GM19468 (cell line): ENCODE data around the gene SLC9A9.

Source experiments
- ATAC-seq: cut with Tn5 transposase; IDR thresholded peaks from one replicate; pipeline ENCODE4 v1.9.1; 2021; ENCODE audit warnings: mild to moderate bottlenecking, moderate library complexity, moderate number of reproducible peaks; ENCODE audit not compliant: unreplicated experiment; ENCODE audit errors: extremely low read depth

The SLC9A9 gene

DNA sequence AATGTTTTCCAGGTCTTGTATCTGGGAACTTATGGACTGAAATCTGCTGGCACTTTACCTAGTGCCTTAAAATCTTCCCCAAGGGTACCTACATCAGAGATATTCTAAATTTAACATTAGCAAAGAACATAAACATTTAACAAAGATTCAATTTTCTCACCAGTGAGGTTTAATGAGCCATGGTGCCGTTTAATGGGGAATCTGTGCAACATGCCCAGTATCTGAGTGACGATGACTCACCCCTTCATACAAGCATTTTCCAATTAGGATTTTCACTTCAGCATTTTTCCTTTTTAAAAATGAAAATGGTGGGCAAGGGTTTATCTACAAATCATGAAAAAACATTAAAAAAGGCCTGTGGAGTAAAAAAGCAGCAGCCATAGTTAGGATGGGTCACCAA is 189.4 kb downstream of the SLC9A9 start:
- no peak for ATAC-seq

DNA sequence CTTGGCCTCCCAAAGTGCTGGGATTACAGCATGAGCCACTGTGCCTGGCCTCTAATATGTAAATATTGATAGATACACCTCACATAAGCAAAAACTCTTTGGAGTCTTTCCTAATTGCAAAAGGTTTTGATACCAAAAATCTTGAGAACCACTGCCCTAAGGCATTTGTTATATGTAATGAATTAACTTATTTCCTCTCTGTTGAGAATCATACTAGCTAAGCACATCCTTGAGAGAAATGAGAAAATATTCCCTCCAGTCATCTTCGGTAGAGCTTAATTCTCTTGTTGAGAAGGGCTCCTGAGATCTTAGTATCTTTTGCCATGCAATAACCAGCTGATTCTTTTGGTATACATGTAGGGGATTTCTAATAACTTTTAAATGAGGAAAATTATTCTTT is 190.2 kb downstream of the SLC9A9 start:
- ATAC-seq = no peak

GRCh38 chr3:143657391-143657790 is 190.9 kb downstream of the SLC9A9 start:
- no peak for ATAC-seq

DNA sequence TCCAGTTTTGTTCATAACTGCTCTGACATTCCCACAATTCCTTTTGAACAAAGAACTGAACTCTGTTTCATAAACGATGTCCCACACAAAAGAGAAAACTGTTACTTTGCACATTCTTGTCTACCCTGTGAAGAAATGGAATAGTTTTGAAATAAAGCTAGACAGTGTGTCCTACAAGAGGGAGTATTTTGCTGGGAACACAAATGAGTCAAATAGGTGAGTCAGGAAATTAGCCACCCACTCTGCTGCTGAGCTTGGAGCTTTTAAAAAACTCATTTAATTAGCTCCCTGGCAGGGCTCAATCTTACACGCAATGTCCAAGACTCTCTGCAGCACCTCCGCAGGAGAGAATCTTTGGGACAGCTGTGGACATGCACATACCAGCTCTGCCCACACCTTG is 193.4 kb downstream of the SLC9A9 start:
- no peak for ATAC-seq

DNA sequence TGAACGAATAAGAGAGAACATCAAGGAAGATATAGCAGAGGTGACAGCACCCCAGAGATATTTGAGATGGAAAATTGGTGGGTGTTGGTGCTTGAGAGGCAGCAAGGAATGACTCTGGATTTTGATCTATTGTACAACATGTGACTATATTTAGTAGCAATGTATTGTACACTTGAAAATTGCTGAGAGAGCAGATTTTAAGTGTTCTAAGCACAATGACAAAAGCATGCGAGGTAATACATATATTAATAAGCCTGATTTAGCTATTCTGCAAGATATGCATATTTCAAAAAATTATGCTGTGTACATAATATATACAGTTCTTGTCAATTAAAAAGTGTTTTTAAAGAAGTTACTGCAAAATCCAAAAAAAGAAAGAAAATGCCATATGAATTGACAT is 194.3 kb downstream of the SLC9A9 start:
- no peak for ATAC-seq

DNA sequence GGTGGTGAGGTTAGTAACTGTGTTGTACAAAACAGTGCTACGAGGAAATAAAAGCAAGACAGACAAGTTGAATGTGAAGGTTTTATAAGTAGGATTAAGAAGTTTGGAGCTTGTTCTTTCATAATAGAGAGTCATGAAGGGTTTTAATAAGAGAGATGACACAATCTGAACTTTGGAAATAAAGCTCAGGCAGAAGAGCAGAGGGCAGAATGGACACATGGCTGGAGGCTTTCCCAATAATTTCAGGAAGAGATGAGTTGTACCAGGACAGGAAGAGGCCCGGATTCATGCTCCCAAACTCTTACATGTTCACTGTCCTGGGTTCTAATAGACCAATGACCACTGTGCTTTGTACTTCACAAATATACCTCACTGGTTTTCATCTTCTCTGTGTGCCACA is 194.8 kb downstream of the SLC9A9 start:
- no peak for ATAC-seq

DNA sequence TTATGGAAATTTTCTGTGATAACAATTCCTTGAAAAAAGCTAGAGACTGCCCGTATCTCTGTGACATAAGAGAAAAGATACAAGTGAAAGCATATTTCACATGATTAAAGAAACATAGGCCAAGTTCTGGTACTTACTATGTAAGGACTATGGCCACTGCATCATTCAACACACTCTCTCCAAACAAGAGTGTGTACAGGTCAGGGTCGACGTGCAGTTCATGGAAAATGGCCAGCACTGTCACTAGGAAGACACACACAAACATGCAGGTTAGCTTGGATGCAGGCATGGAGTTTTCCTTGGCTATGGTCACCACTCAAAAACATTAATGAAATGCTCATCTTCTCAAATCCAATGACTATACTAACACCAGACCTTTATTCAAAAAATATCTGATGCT is 196.2 kb downstream of the SLC9A9 start:
- no peak for ATAC-seq

DNA sequence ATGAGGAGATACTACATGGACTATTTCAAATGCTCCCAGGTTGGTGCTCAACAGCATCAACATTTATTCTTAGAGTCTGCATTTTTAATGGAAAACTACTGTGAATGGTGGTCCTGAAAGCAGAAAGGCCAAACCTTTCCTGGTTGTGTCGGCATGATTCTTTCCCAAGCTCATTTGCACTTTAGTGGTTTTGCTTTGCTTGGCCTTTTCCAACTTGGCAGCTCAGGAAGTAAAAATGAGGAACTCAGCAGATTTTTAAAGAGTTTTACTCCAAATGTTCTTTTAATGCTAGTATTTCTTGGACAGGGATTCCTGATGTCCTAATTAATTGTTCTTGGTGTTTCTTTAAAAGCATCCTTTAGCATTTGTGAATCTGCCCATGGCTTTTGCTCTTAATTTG is 197.4 kb downstream of the SLC9A9 start:
- ATAC-seq = no peak

DNA sequence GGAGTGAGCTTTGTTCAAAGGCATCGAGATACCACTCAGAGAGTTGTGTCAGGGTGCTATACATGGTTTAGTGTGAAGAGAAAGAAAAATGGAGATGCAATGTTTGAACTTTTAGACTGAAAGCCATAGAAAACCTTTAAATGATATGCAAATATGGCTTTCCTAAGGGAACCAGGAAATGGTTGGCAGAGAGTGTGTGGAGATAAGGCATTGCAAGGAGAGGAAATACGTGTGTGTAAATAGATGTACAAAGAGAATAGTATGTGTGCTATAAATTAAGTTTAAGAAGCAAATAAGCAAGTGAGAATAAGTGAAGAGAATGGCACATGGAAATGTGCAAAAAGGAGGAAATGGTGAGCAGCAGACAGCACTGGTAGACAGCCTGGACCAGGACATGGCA is 198.1 kb downstream of the SLC9A9 start:
- ATAC-seq = no peak

DNA sequence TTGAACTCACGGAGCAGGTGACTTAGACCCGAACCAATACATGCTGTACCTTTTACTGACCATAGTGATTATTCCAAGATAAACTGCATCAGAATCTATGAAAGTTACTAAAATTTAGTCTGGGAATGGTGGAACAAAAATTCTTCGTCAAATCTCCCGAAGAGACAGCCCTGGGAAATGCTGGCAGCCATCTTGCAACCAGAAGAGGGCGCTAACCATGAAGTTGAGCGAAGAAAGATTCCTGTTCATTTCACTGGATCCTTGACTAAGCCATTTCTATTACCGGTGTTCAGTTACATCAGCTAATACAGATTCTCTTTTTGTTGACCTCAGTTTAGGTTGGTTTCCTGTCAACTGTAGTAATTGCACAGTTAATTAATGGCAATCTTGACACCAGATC is 199.6 kb downstream of the SLC9A9 start:
- ATAC-seq = no peak

DNA sequence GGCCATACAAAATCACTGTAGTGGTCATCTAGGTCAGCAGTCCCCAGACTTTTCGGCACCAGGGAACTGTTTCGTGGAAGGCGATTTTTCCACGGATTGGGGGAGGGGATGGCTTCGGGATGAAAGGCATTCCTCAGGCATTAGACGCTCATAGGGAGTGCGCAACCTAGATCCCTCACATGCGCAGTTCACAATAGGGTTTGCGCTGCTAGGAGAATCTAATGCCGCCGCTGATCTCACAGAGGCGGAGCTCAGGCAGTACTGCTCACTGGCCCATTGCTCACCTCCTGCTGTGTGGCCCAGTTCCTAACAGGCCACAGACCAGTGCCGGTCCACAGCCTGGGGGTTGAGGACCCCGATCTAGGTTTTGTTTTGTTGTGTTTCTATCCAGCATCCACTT is 200.1 kb downstream of the SLC9A9 start:
- no peak for ATAC-seq

GRCh38 chr3:143644370-143645089 is 203.7 kb downstream of the SLC9A9 start:
- no peak for ATAC-seq

GRCh38 chr3:143643905-143644304 is 204.4 kb downstream of the SLC9A9 start:
- no peak for ATAC-seq

GRCh38 chr3:143640774-143641173 is 207.5 kb downstream of the SLC9A9 start:
- no peak for ATAC-seq

GRCh38 chr3:143637133-143637532 is 211.1 kb downstream of the SLC9A9 start:
- no peak for ATAC-seq

- no peak for ATAC-seq
Observed at GRCh38 chr3:143634991-143635390, 213.3 kb downstream of the SLC9A9 start.

- ATAC-seq = no peak
Observed at GRCh38 chr3:143634427-143634826, 213.8 kb downstream of the SLC9A9 start.

DNA sequence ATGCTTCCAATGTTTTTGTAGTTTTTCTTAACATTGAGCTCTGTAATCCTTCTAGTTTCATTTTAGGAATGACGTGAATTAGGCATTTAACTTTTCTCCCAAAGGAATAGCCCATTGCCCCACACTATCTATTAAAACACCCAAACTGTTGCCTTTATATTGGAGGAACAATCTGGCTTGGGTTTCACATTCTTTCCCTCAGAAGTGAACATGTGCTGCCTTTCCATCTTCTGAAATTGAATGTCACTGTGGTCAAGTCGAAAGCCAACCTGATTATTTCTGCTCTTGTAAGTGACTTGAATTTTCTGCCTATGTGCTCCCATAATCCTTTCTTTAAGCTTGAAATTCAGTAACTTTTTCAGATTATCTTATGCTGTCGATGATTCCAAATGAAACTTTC is 214.5 kb downstream of the SLC9A9 start:
- ATAC-seq = no peak

GRCh38 chr3:143629726-143630125 is 218.5 kb downstream of the SLC9A9 start:
- ATAC-seq = no peak

DNA sequence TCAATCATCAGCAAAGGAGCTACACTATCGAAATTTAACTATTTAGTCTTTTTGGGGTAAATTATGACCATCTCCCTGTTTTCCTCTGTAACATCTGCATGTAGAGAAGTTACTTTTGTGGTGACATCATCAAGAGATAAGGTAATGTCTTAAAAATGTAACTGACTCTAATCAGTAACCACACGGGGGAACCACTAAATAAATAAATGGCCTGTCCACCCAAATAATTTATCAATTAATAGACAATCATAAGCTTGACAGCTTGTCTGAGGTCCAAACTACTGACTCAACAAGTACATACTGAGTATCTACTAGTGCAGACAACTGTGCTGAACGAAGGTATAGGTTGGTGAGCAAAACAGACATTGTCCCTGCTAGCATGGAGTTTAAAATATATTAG is 219.3 kb downstream of the SLC9A9 start:
- no peak for ATAC-seq

DNA sequence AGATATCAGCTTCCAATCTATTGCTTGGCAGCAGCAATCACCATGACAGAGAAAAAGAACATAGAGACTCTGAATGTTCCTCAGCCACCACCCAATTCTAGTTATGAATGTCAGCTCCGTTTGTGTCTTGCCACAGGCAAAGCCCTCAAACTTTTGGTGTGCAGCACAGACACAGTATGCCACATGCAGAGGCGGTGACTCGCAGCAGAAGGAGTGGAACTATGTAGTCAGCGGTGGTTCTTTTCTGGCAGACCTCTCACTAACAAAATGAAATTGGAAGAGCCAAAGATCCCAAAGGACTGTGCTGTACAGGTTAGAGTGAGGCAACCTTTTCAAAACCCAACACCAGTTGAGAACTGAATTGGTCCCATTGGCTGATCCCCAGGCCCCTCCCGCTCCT is 220.9 kb downstream of the SLC9A9 start:
- ATAC-seq = no peak

DNA sequence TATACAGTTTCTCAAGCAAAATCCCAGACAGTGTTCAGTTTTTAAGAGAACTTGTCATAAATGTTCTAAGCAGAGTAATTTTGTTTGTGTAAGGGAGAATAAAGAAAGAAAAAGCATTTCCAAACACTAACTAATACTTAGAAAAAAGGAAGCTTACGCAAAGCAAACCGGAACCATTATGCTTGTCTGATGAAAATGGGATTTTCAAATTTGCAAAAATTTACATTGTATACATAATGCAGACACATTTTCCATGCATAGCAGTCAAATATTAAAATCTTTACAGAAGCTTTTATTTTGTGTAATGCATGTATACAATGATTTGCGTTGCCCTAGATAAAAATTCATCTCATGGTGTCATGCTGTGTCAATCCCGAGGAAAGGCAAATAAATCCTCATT is 229.0 kb downstream of the SLC9A9 start:
- no peak for ATAC-seq

DNA sequence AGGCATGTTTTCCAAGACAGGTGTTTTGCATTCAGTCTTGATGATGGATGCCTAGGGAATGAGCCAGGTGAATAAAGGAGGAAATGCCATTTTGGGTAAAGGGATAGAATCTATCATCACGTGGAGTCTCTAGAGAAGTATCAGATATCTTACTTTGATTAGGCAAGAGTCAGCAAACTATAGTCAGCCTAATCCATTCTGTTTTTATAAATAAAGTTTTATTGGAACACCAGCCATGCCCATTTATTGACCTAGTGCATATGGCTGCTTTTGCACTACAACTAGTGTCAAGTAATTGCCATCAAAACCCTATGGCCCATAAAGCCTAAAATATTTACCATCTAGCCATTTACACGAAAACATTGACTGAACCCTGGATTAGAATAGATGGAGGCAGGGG is 231.2 kb downstream of the SLC9A9 start:
- ATAC-seq = no peak
